ENCODE data around the gene OTULIN. TPM values are rescaled to one million over a fixed set of nuclear protein-coding genes. Genes with fewer than 3 reads are reported as not detected.

OTULIN gene
- total and polyA plus RNA-seq, 2 of the 8 experiments (the other 6 are each of a cell fraction or from before 2014, with no cell fraction given) = 5.2 to 34.8 TPM

GRCh38 chr5:14744296-14745187, 80.0 kb downstream of the OTULIN start:
- Histone ChIP-seq H3K56ac (replicated peaks; ENCODE audit: insufficient read length, low read depth, low read length) (no peak overlapping the region), H4K91ac (replicated peaks; ENCODE audit: insufficient read length, low read length) (peak overlapping the region; percentile 76), H2AFZ (ENCODE audit: low read length) (no peak overlapping the region), H3K79me1 (ENCODE audit: low read depth, low read length) (no peaks in the 10 kb centered on the region), H3K4me3 (ENCODE audit: extremely low read depth in 1 of 4, insufficient read depth in 2 of 4, low read depth in 3 of 4, low read length in 4 of 4) (no peak overlapping the region), H3K9me3 (ENCODE audit: insufficient read depth in 2 of 2, low read depth in 1 of 2, low read length in 1 of 2) (no peaks in the 10 kb centered on the region), H2AK5ac (ENCODE audit: low read depth, low read length) (no peak overlapping the region), H3K27ac (ENCODE audit: low read depth, low read length) (no peak overlapping the region), H3K14ac (ENCODE audit: insufficient read length) (no peak overlapping the region), H2BK12ac (ENCODE audit: low read depth, low read length) (no peak overlapping the region), H3K4me2 (ENCODE audit: insufficient read depth in 1 of 2, low read depth in 2 of 2, low read length in 2 of 2) (no peak overlapping the region), H2BK120ac (replicated peaks; ENCODE audit: low read depth, low read length) (no peak overlapping the region), H3K9ac (replicated peaks in 1 of 4; ENCODE audit: extremely low read depth in 1 of 4, low read depth in 3 of 4, low read length in 3 of 4) (no peak overlapping the region), H3K4me1 (replicated peaks in 1 of 4; ENCODE audit: control insufficient read depth in 3 of 4, insufficient read depth in 4 of 4, low read length in 3 of 4) (peaks cover 0 to 19% (median 9%) of the 10 kb centered on the region in 4 experiments; a peak in 6 of 7 replicates), H3K4ac (replicated peaks; ENCODE audit: insufficient read length, low read depth, low read length) (no peak overlapping the region), H4K5ac (ENCODE audit: insufficient read length, low read depth, low read length) (no peak overlapping the region), H3K36me3 (ENCODE audit: control insufficient read depth in 2 of 4, insufficient read depth in 4 of 4, low read length in 3 of 4) (no peaks in the 10 kb centered on the region), H3K27me3 (replicated peaks in 1 of 4; ENCODE audit: control insufficient read depth in 3 of 4, extremely low read depth in 1 of 4, insufficient read depth in 3 of 4, low read length in 3 of 4) (no peaks in the 10 kb centered on the region; a peak in 1 of 7 replicates), H4K20me1 (replicated peaks in 1 of 2; ENCODE audit: control insufficient read depth in 1 of 2, insufficient read depth in 2 of 2, low read length in 2 of 2) (no peaks in the 10 kb centered on the region), H3K23me2 (ENCODE audit: low read depth, low read length) (no peaks in the 10 kb centered on the region), H3K23ac (ENCODE audit: insufficient read length) (no peak overlapping the region), H2BK20ac (ENCODE audit: low read length) (no peak overlapping the region), H2BK15ac (ENCODE audit: low read length) (no peak overlapping the region), H3K18ac (ENCODE audit: extremely low read depth, low read length) (no peak overlapping the region), H4K8ac (ENCODE audit: extremely low read depth, insufficient read depth, low read length) (peak overlapping the region; percentile 10; the same call in 1 of the 2 replicates), H3K79me2 (ENCODE audit: control insufficient read depth in 1 of 2, insufficient read depth in 2 of 2, low read length in 2 of 2) (no peaks in the 10 kb centered on the region), H2BK5ac (ENCODE audit: low read depth, low read length) (no peak overlapping the region)
- ChIA-PET CTCF (ENCODE audit: partially characterized antibody) (interaction anchor here (0.8 to 1.4 kb wide), 3 partner anchors 12 to 18 kb away, joined by 3 to 5 read pairs (median 3); no protein-coding TSS in a partner anchor), POLR2A (ENCODE audit: partially characterized antibody) (no interaction called here)
- no peak for FAIRE-seq
- DNase-seq (ENCODE audit: low read depth in 1 of 2, low spot score in 2 of 2) = no peak
- WGBS, 2 experiments (ENCODE audit: extremely low coverage in 1 of 2, insufficient coverage in 1 of 2, insufficient read length in 1 of 2, insufficient replicate concordance in 2 of 2, low coverage in 1 of 2, low lambda C conversion rate in 2 of 2, missing lambda C conversion rate in 1 of 2) = 76% methylated on average over 14 of the region's 14 CpGs; no CpG with 5 or more reads in 1 of the 2 experiments
- TF ChIP-seq SP4 (IDR thresholded peaks at IDR 0.05; ENCODE audit: low read length) = no peak
